GM12878 (cell line): ENCODE data around the gene FAM111B. TPM values are rescaled to one million over a fixed set of nuclear protein-coding genes. Genes with fewer than 3 reads are reported as not detected.

Source experiments
- BACH1 ChIP-seq: fragments of 450-650 bp; IDR thresholded peaks from 2 replicates; pipeline ENCODE4 v1.6.1; 2017; ENCODE audit warnings: mild to moderate bottlenecking, borderline replicate concordance
- CBX5 ChIP-seq: sonication (generic); IDR thresholded peaks from 2 replicates; pipeline ENCODE4 v1.6.1; 2016; ENCODE audit warnings: low read depth, moderate library complexity, mild to moderate bottlenecking, inconsistent platforms
- CHD2 ChIP-seq: IDR thresholded peaks from 2 replicates; pipeline ENCODE4 v1.6.1; 2011; ENCODE audit warnings: low read depth, low read length, improper control_type of control experiment, borderline replicate concordance
- EED ChIP-seq: sonication (generic); IDR thresholded peaks from 2 replicates; pipeline ENCODE4 v1.6.1; 2016; ENCODE audit warnings: antibody characterized with exemption, low read depth
- GABPA ChIP-seq: IDR thresholded peaks from 2 replicates; pipeline ENCODE4 v1.6.1; 2014; ENCODE audit warnings: antibody characterized with exemption, low read depth, mild to moderate bottlenecking, inconsistent platforms
- JUND ChIP-seq: IDR thresholded peaks from 2 replicates; pipeline ENCODE4 v1.6.1; 2012; ENCODE audit warnings: low read depth, mild to moderate bottlenecking, low read length, improper control_type of control experiment, moderate library complexity
- KDM1A ChIP-seq: fragments of 200-600 bp; sonication (generic); IDR thresholded peaks from 2 replicates; pipeline ENCODE4 v1.6.1; 2016; ENCODE audit warnings: borderline replicate concordance
- NFIC ChIP-seq: IDR thresholded peaks from 2 replicates; pipeline ENCODE4 v1.6.1; 2012; ENCODE audit warnings: low read depth, mild to moderate bottlenecking, inconsistent platforms, low read length, moderate library complexity
- SUZ12 ChIP-seq: fragments of 200-600 bp; sonication (generic); IDR thresholded peaks from one replicate; pipeline ENCODE4 v1.6.1; 2018; ENCODE audit warnings: antibody characterized with exemption, mild to moderate bottlenecking; ENCODE audit not compliant: unreplicated experiment
- ZNF622 ChIP-seq: fragments of 450-650 bp; IDR thresholded peaks from 2 replicates; pipeline ENCODE4 v1.6.1; 2017; ENCODE audit warnings: mild to moderate bottlenecking, inconsistent platforms
- polyA plus RNA-seq, 11 experiments: library from polyadenylated mRNA; depleted of rRNA in 4 of 11; unstranded in 6 of 11; stranded (reverse) in 5 of 11; fragments of >200 nt; fragmentation: Nextera tagmentation in 4 of 11; fragmentation: Illumina TruSeq in 1 of 11; extraction: Ambion mirVana in 4 of 11; extraction: Trizol in 1 of 11; gene quantifications; 1 replicate in 1 of 11; 2 replicates in 10 of 11; pipeline versions ENCODE4 v1.2.1 to v1.2.3, GENCODE V29; 2011 to 2016; ENCODE audit warnings: inconsistent platforms in 2 of 11, missing spikeins in 2 of 11, low read depth in 1 of 11
- total RNA-seq, 4 experiments: library from RNA; depleted of rRNA in 3 of 4; stranded (reverse); fragments of >200 nt in 3 of 4; fragmentation: Illumina TruSeq in 1 of 4; extraction: Trizol in 1 of 4; gene quantifications; 2 replicates each; pipeline versions ENCODE4 v1.2.1 to v1.2.3, GENCODE V29; 2013 to 2021
- TF ChIP-seq, protein P1 (sequence below): fragments of 450-650 bp; IDR thresholded peaks from 2 replicates; pipeline ENCODE4 v1.6.1; 2017; ENCODE audit warnings: mild to moderate bottlenecking, moderate library complexity
- TF ChIP-seq, protein P2 (sequence below): IDR thresholded peaks from 2 replicates; pipeline ENCODE4 v1.6.1; 2012; ENCODE audit warnings: improper control_type of control experiment, low read depth, low read length; ENCODE audit not compliant: insufficient replicate concordance
- TF ChIP-seq, protein P3 (sequence below): fragments of 450-650 bp; IDR thresholded peaks from 2 replicates; pipeline ENCODE4 v1.6.1; 2018; ENCODE audit warnings: borderline replicate concordance, mild to moderate bottlenecking; ENCODE audit not compliant: partially characterized antibody
- TF ChIP-seq, protein P4 (sequence below): IDR thresholded peaks from 2 replicates; pipeline ENCODE4 v1.6.1; 2011; ENCODE audit warnings: borderline replicate concordance, low read depth, mild to moderate bottlenecking, moderate library complexity, low read length; ENCODE audit not compliant: insufficient read depth, poor library complexity, severe bottlenecking

The FAM111B gene
- total and polyA plus RNA-seq, 10 of the 15 experiments (the other 5 are each of a cell fraction or from before 2014, with no cell fraction given) = 35.9 to 97.2 (median 62.1) TPM

DNA sequence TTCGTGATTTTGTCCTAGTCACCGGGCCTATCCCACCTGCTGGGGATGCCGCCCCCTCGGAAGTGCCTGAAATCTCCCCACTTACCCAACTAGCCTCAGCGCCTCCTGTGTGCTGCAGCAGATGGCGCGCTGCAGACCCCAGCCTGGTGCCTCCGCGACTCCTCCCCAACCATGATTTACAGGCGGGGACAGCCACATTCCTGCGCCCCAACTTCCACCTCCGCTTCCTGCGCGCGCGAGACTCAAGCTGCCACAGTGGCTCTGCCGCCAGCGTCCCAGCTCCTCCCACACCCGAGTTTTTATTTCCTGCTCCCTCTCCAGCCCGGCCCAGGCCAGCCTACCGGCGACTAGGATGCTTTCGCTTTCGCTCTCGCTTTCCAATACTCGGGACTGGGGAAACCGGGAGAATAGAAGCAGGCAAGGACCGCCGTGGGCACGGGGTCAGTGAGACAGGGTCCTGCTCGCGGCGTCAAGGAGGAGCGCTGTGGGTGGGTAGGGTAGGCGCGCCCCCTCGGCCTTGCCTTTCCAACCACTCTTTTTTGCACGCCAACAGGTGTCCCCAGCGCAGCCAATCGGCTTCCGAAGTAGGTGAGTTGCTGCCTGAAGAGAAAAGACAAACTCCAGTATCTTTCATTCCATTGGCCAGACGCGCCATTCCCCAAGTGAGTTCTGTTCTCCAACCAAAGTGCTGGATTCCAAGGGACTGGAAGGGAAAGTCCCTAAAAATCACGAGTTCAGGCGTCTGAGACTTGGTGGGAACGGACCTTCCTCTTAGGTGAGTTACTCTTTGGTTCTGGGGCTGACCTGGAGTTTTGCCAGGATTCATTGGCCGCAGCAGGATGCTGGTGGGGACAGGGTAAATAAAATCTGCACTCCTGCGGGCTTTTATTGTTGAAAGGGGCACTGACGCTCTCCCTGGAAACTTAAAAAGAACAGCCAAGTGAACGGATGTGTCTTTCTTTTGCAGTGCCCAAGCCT lies 35.8 kb downstream of the FAM111B start, which contains the start of gene FAM111A (continued):
- TF ChIP-seq NFIC (peak; percentile 53; the same call in 1 of the 2 replicates), KDM1A (no peak), GABPA (peak; percentile 74; the same call in 1 of the 2 replicates), SUZ12 (no peak), CHD2 (peak; percentile 70), JUND (no peak), ZNF622 (no peak), EED (peak; percentile 90), CBX5 (no peak), BACH1 (0 out of 2 replicates have a peak, but pooled peaks have one; percentile 41)
- TF ChIP-seq, protein P1, sequence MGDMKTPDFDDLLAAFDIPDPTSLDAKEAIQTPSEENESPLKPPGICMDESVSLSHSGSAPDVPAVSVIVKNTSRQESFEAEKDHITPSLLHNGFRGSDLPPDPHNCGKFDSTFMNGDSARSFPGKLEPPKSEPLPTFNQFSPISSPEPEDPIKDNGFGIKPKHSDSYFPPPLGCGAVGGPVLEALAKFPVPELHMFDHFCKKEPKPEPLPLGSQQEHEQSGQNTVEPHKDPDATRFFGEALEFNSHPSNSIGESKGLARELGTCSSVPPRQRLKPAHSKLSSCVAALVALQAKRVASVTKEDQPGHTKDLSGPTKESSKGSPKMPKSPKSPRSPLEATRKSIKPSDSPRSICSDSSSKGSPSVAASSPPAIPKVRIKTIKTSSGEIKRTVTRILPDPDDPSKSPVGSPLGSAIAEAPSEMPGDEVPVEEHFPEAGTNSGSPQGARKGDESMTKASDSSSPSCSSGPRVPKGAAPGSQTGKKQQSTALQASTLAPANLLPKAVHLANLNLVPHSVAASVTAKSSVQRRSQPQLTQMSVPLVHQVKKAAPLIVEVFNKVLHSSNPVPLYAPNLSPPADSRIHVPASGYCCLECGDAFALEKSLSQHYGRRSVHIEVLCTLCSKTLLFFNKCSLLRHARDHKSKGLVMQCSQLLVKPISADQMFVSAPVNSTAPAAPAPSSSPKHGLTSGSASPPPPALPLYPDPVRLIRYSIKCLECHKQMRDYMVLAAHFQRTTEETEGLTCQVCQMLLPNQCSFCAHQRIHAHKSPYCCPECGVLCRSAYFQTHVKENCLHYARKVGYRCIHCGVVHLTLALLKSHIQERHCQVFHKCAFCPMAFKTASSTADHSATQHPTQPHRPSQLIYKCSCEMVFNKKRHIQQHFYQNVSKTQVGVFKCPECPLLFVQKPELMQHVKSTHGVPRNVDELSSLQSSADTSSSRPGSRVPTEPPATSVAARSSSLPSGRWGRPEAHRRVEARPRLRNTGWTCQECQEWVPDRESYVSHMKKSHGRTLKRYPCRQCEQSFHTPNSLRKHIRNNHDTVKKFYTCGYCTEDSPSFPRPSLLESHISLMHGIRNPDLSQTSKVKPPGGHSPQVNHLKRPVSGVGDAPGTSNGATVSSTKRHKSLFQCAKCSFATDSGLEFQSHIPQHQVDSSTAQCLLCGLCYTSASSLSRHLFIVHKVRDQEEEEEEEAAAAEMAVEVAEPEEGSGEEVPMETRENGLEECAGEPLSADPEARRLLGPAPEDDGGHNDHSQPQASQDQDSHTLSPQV = no peak
- TF ChIP-seq, protein P2, sequence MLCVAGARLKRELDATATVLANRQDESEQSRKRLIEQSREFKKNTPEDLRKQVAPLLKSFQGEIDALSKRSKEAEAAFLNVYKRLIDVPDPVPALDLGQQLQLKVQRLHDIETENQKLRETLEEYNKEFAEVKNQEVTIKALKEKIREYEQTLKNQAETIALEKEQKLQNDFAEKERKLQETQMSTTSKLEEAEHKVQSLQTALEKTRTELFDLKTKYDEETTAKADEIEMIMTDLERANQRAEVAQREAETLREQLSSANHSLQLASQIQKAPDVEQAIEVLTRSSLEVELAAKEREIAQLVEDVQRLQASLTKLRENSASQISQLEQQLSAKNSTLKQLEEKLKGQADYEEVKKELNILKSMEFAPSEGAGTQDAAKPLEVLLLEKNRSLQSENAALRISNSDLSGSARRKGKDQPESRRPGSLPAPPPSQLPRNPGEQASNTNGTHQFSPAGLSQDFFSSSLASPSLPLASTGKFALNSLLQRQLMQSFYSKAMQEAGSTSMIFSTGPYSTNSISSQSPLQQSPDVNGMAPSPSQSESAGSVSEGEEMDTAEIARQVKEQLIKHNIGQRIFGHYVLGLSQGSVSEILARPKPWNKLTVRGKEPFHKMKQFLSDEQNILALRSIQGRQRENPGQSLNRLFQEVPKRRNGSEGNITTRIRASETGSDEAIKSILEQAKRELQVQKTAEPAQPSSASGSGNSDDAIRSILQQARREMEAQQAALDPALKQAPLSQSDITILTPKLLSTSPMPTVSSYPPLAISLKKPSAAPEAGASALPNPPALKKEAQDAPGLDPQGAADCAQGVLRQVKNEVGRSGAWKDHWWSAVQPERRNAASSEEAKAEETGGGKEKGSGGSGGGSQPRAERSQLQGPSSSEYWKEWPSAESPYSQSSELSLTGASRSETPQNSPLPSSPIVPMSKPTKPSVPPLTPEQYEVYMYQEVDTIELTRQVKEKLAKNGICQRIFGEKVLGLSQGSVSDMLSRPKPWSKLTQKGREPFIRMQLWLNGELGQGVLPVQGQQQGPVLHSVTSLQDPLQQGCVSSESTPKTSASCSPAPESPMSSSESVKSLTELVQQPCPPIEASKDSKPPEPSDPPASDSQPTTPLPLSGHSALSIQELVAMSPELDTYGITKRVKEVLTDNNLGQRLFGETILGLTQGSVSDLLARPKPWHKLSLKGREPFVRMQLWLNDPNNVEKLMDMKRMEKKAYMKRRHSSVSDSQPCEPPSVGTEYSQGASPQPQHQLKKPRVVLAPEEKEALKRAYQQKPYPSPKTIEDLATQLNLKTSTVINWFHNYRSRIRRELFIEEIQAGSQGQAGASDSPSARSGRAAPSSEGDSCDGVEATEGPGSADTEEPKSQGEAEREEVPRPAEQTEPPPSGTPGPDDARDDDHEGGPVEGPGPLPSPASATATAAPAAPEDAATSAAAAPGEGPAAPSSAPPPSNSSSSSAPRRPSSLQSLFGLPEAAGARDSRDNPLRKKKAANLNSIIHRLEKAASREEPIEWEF = no peak
- TF ChIP-seq, protein P3, sequence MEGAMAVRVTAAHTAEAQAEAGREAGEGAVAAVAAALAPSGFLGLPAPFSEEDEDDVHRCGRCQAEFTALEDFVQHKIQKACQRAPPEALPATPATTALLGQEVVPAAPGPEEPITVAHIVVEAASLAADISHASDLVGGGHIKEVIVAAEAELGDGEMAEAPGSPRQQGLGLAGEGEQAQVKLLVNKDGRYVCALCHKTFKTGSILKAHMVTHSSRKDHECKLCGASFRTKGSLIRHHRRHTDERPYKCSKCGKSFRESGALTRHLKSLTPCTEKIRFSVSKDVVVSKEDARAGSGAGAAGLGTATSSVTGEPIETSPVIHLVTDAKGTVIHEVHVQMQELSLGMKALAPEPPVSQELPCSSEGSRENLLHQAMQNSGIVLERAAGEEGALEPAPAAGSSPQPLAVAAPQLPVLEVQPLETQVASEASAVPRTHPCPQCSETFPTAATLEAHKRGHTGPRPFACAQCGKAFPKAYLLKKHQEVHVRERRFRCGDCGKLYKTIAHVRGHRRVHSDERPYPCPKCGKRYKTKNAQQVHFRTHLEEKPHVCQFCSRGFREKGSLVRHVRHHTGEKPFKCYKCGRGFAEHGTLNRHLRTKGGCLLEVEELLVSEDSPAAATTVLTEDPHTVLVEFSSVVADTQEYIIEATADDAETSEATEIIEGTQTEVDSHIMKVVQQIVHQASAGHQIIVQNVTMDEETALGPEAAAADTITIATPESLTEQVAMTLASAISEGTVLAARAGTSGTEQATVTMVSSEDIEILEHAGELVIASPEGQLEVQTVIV = no peak
- TF ChIP-seq, protein P4, sequence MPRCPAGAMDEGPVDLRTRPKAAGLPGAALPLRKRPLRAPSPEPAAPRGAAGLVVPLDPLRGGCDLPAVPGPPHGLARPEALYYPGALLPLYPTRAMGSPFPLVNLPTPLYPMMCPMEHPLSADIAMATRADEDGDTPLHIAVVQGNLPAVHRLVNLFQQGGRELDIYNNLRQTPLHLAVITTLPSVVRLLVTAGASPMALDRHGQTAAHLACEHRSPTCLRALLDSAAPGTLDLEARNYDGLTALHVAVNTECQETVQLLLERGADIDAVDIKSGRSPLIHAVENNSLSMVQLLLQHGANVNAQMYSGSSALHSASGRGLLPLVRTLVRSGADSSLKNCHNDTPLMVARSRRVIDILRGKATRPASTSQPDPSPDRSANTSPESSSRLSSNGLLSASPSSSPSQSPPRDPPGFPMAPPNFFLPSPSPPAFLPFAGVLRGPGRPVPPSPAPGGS = no peak
